ENCODE data around the gene APBA1. TPM values are rescaled to one million over a fixed set of nuclear protein-coding genes. Genes with fewer than 3 reads are reported as not detected.

The APBA1 gene
- polyA plus RNA-seq, 10 donors, result 6.0 to 12.0 (median 7.6) TPM

DNA sequence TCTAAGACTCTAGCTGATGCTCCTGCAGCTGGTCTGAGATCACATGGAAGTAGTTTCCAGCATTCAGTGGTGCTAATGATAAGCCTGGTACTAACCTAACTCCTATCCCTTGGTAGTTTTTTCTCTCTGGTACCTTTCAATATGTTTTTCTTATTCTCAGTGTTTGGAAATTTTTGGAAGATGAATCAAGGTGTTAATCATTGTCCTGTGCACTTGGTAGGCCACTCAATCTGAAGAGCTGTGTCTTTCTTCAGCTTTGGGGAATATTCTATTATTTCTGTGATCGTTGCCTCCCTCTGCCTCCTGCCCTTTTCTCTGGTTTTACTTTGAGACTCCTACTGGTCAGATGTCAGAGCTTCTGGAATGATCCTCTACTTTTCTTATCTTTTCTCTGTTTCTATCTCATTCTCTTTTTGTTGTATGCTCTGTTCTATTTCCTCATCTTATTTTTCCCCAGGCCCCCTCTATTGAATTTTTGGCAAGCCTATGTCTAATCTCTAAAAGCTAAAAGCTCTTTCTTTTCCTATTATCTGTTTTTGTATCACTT lies 136.8 kb downstream of the APBA1 start:
- DNase-seq, result no peak

- no peak for DNase-seq
Observed at GRCh38 chr9:69532396-69532795, 139.8 kb downstream of the APBA1 start.

DNA sequence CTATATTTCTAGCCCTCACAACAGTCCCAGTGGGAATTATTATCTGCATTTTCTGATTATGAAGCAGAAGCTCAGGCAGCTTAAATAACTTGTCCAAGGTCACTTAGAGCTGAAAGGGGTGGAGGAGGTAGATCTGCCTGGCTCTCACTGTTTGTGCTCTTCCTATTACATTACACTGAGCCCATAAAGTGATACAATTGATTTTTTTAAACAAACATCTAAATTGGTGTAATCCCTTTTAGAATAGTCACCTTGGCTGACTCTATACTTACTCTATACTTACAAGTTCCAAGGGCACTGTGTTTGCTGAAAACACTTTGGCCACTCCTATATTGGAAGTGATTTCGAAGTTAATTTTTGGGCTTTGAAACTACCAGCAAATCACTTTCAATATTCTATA lies 144.7 kb downstream of the APBA1 start:
- DNase-seq, result no peak

- DNase-seq, result no peak
Observed at GRCh38 chr9:69526699-69527098, 145.5 kb downstream of the APBA1 start.

DNA sequence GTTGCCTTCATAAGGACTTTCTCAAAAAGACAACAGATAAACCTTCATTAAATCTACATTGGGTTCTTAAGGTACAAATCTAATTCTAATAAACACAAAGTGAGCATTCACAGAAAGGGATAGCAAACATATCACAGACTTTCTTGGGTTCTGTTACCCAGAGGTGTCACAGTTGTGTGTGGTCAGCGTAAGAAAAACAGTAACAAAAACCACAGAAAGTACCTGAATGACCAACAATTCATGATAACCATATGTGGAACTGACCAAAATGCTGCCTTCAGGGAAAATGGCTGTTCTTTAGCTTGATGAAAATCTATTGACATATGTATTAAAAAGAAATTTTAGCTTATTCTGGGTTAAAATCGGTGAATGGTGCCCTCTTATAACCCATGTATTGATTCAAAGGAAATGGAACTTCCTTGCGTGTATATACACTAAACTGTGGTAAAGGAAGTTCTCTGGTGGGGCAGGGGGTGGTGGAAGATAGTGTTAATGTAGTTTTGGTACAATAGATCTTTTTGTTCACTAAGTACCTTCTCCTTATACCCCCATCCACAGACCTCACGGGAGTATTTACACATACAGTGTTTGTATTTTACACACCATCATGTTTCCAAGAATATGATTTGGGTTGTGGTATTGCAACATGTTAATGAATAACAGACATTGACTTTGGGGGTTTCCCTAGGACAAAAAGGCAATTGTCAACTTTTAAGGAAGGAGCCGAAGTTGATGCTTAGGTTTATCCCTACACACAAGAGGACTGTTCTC lies 152.5 kb downstream of the APBA1 start:
- no peak for DNase-seq

DNA sequence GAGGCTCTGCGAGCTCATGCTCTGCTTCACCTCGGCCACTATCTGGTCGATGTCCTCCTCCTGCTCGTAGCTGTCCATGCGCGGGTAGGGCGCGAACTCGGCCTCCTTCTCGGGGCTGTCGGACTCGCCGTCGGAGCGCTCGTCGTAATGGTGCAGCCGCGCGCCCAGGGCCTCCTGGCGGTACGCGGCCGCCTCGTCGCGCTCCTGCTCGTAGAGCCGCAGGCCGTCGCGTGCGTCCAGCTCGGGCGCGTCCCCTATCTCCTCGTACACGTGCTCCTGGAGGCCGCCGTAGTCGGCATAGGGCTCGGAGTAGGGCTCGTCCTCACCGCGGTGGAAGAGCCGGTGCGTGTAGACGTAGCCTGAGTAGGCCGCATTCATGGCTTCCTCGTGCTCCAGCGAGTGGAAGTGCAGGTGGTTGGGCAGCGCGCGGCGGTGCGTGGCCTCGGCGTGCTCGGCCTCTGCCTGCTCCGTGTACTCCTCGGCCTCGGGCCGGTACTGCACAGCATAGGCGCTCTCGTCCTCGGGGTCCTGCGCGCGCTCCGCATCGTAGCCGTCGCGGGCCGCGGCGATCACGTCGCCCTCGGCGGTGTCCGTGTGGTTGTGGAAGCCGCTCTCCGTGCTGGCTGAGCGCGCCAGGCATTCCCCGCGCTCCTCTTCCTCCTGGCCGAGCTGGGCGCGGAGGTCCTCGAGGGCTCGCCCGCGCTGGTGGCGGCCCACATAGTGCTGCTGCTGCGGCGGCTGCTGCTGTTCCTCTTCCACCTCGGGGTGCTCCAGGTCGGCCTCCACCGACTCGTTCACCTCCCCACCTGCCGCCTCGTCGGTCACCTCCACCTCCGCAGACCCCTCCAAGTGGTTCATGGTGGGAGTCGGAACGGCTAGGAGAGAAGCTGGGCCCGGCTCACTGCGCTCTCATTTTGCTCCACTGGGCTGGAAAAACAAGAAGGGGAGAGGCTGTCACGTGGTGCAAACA lies 155.5 kb downstream of the APBA1 start:
- DNase-seq, result no peak

- DNase-seq, result no peak
Observed at GRCh38 chr9:69515810-69516209, 156.4 kb downstream of the APBA1 start.

GRCh38 chr9:69513141-69513820 lies 158.9 kb downstream of the APBA1 start:
- DNase-seq, result no peak

DNA sequence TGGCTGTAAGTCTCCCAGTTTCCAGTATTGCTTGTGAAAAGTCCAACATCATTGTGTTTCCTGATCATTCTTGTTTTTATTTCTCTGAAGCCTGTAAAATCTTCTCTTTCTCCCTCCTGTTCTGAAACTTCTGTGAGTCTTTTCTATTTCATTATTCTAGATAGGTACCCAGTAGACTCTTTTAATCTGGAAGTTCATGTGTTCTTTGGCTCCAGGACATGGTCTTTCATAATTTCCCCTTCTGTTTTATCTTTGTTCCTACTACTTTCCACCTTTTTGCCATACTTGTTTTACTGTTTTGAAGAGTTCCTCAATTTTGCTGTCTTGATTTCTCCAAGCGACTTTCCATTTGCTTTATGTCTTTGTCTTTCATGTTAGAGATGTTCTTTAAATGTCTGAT lies 168.1 kb downstream of the APBA1 start:
- DNase-seq, result no peak

DNA sequence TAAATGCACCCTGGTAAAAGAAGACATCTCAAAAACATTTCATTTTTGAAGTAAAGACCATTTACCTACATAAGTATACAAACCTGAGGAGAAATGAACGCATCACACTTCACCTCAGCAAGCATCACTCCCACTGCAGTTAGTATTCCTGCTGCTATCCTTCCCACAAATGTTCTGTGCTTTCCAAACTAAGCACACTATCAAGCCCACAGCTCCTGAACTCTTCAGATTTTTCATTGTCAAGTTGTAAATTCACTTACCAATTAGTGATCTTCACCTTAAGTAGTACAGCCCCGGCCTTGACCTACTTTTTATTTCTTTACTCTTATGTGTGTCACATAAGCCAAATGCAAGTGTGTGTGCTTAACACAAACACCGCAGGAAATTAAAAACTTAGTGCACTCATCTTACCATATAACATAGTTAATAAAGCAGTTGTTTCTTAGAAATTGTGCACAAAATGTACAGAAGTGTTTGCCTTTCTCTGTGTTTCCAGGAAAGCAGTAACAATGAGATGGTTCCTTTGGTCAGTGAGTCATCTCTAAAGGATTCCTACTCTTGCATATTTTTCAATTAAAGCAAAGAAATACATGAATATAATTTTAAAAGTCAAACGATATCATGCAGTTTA lies 169.4 kb downstream of the APBA1 start:
- peak in 1 of 3 donors; percentile 5 for DNase-seq

- DNase-seq, result peak in 2 of 3 donors; percentile 17 to 57
Observed at GRCh38 chr9:69500896-69501295, 171.3 kb downstream of the APBA1 start.

DNA sequence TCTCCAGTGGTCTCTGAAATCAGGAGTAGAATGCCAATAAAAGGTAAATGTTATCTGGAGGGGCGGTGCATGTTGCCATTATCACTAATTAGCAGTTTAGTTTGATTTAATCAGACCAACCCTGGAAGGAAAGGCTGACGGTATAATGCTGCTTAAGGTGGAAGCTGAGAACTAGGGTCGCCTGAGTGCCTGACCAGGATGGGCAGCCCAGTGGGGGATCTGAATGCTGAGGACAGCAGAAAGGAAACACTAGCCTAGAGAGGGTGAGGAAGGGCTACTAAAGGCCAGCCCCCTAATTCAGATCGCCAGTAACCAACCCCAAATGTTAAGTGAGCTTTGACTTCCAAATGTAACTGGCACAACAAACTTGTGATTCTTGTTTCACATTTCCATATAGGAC lies 172.2 kb downstream of the APBA1 start:
- no peak for DNase-seq

GRCh38 chr9:69499407-69499806 lies 172.8 kb downstream of the APBA1 start:
- no peak for DNase-seq

DNA sequence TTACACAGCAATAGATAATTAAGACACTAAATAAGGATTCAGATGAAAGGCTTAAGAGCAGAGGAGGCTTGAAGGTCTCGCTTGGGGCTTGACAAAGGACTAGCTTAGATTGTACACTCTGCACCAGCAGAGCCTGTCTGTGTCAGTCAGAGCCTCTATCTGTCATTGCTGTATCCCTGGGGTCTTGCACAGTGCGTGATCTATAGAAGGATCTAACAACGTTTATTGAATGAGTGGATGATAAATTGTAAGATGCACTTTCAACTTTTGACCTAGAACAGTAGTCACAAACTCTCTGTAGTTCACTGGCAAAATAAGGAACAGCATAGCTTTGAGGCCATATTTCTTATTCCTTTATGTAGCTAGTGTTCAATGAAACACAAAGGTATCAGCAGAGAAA lies 173.7 kb downstream of the APBA1 start:
- DNase-seq, result no peak

- peak in 1 of 3 donors; percentile 12 for DNase-seq
Observed at GRCh38 chr9:69497816-69498215, 174.4 kb downstream of the APBA1 start.

GRCh38 chr9:69496846-69497450 lies 175.2 kb downstream of the APBA1 start:
- no peak for DNase-seq

GRCh38 chr9:69495296-69495695 lies 176.9 kb downstream of the APBA1 start:
- DNase-seq, result no peak

- DNase-seq, result no peak
Observed at GRCh38 chr9:69494763-69495162, 177.4 kb downstream of the APBA1 start.

GRCh38 chr9:69494208-69494607 lies 178.0 kb downstream of the APBA1 start:
- no peak for DNase-seq

- no peak for DNase-seq
Observed at GRCh38 chr9:69486498-69486897, 185.7 kb downstream of the APBA1 start.

GRCh38 chr9:69485466-69485865 lies 186.7 kb downstream of the APBA1 start:
- DNase-seq, result no peak

All from muscle of back (tissue), 11 donors.